GM18507 (cell line): ENCODE results near the gene MEIS2.

Source experiments
- DNase-seq: peaks from one replicate; pipeline ENCODE4 v3.0.0; 2011; ENCODE audit warnings: low read depth; ENCODE audit not compliant: insufficient read length; ENCODE audit errors: extremely low spot score
- FAIRE-seq: peaks from 2 replicates; lab custom pipeline; 2011; peaks lifted over from hg19 to GRCh38; lab: Jason Lieb, UNC

Gene MEIS2

DNA sequence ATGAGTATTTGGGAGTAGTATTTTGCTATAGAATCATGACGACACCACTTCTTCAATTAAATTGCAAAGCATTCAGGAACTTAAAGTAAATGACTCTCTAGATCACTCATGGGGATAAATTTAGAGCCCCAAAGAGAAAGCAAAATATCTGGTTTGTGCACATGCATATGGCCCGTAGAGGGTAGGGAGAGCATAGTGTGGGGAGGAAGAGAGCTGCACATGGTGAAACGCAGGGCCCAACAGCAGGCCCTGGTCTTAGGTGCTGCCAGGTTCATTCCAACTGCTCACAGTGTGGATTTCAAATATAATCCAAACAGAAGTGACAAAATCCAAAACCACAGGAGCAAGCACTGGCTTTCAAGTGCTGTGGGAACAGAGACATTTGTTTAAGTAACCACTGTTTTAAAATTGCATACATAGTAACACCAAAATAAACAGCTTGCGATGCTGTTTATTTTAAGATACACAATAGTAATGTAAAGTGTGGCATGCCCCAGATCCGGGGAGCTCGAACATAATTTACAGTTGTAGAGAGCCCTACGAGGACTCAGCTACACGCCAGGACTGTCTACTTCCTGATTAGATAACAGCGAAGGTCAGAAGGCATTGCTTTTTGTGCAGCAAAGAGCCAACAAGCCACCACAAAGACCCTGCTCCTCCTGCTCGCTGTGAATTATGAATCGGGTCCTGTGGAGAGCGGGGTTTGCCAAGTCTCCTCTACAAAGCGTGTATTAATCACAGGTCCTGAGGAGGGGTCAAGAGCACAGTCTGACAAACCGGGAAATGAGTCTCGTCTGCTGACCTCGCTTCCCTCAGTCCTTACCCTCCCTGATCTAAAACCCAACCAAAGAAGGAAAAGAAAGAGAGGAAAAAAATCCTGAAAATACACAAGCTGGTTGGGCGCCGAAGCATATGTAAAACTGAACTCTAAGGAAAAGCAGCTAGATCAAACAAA lies 80.6 kb downstream of the MEIS2 start:
- no peak for DNase-seq
- no peak for FAIRE-seq

DNA sequence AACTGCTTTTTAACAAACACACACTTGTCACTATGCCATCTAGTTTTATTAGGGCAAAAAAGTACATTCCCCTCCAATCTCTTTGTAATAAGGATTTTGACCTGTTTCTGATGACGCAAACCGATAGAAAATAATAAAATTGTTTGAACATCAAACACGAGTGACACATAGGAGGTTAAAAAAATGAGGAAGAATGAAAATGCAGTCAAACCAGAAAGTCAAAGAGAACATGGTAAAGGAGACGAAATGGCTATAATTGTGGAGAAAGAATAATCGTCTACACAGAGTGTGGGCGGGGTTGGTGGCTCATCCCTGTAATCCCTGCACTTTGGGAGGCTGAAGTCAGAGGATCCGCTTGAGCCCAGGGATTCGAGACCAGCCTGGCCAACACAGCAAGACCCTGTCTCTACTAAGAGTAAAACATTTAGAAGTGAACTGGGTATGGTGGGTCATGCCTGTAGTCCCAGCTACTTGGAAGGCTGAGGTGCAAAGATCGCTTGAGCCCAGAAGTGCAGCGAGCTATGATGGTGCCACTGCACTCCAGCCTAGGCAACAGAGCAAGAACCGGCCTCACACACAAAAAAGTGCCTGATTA lies 83.2 kb downstream of the MEIS2 start:
- no peak for FAIRE-seq
- DNase-seq, result no peak

DNA sequence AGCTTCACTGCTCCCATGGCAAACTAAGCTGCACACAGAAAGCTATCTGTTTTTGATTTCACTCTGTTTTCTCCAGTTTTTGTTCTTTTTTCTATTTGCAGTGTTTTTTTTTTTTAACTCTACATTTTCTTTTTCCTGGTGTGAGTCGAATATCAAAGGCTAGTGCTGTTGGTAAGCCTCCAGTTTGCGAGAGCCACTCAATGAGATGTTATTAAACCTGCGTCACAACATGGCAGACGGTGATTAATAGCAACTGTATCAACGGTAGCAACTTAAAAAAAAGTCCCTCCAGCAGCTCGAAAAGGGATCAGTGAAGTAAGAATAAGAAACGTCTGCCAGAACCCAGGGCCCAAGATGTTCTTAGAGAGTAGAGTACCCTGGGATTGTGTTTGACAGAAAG lies 84.1 kb downstream of the MEIS2 start:
- DNase-seq (no peak), FAIRE-seq (no peak)

DNA sequence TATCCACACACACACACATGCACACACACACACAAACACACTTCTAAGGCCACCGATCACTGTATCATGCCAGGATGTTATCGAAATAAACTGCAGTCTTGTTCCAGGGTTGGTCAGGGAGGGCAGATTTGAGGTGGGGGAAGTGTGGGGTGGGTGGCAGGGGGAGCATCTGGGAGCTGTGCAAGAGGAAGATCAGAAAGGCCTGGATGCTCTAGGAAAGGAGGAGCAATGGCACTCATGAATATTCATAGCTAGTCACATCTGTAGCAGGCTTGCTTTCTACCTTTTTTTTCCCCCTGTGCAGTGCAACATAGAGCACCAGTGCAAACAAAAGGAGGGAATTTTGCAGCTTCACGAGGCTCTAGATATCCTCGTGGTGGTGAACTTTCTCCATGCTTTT lies 84.9 kb downstream of the MEIS2 start:
- FAIRE-seq, result no peak
- no peak for DNase-seq

DNA sequence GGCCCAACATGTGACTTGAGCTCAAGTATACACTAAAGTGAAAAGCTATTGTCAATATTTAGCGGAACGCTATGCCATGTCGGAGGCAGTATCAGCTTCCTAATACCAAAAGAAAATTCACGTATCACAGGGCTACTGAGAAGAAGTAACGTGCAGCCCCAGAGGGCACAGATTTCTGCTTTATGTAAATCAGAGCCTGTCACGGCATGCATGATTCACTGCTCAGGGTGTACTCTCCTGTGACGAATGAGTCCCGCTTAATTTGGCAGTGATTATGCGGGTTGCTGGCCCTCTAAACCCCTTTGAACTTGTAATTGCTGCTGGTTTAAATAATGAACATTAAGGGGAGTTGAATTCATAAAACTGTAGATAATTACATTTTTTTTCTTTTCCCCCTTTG lies 85.3 kb downstream of the MEIS2 start:
- FAIRE-seq (no peak), DNase-seq (no peak)

DNA sequence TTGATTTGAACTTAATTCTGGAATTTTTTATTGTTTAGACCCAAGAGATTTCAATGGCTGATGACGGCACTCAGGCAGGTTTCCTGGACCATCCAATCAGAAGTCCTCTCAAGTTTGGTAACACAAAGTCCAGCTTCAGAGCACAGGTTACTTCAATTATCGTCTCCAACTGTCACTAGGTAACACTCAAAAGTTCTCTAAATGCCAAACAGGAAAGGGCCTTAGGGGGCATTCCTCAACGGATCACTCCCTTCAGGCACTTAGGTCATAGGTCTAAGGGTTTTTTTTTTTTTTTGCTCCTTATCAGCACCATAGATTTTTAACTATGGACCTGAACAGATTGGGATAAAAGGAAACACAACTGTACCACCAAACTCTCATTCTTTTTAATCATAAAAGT lies 85.8 kb downstream of the MEIS2 start:
- FAIRE-seq, result no peak
- no peak for DNase-seq

DNA sequence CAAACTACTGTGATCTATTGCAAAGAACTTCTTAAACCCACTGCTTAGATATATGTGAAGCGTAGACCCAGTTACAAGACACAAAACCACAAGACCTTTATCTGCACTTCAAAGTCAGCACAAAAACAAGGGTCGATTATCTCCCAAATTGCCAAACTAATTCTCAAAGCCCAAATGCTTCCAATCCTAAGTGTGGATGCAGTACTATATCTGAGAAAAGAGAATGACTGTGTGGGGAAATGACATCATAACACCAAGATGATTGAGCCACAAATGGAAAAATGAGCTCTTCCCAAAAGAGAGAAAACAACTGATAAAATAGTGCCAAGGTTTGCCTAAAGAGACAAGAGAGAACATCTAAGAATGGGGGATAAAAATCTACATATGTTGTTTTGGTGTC lies 86.2 kb downstream of the MEIS2 start:
- no peak for FAIRE-seq

DNA sequence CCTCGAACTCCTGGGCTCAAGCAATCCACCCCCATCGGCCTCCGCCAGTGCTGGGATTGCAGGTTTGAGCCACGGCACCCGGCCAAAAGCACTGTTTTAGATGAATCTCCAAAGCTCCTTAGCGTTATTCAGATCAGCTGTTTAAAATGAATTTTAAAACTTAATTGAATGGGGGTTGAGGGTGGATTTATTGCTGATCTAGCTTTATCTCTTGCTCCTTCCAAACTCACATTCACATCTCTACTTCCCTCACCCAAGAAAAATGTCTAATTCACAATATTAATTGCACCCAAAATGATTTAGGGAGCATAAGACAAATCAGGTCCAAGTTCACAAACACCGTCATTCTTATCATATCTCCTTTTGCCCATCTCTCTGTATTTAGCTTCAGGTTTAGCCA lies 89.8 kb downstream of the MEIS2 start:
- FAIRE-seq, result no peak
- DNase-seq, result no peak

More for the DNA sequence above, 86.2 kb downstream of the MEIS2 start:
- DNase-seq, result no peak

DNA sequence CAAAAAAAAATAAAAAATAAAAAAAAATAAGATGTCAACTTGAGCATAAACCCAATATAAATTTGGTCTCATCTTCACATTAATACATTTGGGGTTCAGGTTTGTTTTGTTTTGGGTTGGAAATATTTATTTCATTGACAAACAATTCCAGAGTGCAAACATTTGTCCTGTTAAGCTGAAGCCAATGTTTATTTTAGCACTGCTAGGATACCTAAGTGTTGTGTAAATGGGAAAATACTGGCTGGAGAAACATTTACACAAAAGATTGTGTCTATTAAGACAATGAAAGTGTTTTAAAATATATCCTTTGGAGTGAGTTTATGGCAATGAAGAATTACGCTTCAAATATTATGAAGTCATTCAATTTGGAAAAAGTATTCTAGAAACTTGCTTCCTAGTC lies 91.1 kb downstream of the MEIS2 start:
- FAIRE-seq (no peak), DNase-seq (no peak)

DNA sequence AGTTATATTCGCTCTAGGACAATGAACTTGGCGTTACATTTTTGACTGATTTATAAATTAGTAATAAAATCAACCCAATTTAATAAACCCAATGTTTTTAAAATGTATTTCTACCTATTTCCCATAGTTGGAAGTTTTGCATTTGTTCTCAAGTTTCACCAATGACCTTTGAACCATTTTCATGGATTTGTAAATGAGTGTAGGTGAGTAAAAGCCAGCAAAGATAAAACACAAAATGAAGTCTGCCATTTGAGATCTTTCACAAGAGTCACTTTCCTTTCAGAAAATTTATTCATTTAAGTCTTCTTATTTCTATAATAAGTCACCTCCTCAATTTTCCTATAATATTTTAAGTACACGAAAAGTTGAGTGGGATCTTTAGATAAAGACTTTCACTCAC lies 92.1 kb downstream of the MEIS2 start:
- no peak for FAIRE-seq
- no peak for DNase-seq

DNA sequence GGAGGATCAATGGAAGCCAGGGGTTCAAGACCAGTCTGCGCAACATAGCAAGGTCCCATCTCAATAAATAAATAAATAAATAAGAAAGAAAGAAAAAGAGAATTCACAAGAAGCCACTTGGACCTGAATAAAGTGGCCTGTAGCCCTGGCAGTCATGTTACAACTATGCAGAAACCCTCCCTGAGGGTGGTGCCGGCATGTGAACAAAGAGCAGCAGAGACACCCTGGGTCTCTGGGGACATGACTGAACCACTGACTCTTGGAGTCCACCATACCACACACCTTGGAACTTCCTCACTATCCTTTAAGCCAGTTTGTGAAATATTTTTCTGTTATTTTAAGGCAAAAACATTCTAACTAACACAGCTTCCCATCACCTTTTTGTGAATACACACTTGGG lies 93.0 kb downstream of the MEIS2 start:
- no peak for FAIRE-seq
- DNase-seq, result no peak

DNA sequence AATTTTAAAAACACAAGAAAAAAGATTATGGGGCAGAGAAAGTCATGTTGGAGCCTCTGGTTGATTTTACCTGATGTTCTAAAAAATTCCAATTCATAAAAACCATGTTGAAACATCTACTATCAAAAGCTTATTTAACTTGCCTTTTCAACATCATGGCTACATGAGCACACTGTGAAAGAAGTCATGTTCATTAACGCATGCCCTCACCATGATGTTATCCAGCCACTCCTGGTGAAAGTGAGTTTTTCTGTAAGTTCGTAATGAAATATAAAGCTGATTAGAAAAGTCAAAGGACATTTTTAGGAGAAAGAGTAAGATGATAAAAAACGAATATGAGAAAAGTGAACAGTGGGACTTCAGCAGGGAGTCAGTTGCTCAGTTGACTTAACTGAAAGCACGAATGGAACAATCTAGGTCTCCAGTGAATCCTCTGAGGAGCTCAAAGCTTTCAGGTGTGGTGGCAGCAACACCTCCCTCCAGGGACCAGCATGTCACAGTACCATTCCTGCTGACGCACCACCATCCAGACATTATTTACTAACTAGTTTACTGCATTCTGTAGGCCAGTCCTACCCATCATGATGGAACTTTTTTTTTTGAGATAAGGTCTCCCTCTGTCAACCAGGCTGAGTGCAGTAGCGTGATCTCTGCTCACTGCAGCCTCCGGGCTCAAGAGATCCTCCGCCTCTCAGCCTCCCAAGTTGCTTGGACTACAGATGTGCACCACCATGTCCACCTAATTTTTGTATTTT lies 95.2 kb downstream of the MEIS2 start:
- DNase-seq (no peak), FAIRE-seq (no peak)

DNA sequence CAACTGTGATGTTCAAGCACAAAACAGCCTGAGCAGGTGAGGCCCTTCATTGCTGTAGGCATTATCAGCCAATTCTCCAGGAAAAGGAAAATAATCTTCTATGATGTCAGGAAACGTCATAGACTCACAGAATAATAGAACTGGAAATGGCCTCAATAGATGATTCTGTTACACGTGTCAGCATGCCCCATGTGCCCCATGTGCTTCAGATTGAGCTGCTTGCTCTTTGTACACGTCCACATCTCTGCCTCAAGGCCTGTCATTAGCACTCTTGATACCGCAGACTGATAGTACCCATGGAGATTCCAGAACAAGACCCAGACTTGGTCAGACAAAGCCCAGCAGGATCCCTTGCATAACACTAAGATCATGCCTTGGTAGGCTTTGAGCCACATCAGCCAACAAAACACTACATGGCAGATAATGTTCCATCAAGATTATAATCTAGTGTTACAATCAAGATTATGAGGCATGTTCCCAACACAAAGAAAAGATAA lies 95.9 kb downstream of the MEIS2 start:
- FAIRE-seq, result no peak

DNA sequence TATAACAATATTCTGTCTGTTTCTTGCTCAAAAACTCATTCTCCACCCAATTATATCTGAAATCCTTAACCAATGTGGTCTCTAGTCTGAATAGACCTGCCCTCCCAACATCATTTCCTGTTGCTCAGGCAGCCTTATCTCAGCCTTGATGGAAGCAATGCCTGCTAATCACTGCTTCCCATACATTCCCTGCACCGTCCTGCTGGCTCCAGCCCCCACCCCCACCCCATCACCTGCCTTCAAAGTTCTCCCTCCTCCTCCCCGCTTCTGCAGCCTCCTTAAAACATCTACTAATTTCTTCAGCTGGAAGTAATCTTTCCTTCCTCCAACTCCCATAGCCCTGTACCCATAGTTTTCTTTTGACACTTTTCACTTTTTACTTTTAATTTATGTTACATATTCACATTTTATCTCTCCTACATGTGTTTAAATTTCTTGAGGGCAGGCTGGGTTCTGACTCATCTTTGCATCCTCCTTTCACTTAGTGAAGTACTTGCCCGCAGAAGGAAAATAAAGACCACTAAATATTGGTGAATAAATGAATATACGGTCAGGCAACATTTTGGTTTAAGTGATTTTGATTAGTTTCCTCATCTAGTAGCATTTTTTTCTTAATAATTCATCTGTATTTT lies 98.2 kb downstream of the MEIS2 start:
- FAIRE-seq, result no peak
- no peak for DNase-seq

More for the DNA sequence above, 95.9 kb downstream of the MEIS2 start:
- DNase-seq, result no peak

DNA sequence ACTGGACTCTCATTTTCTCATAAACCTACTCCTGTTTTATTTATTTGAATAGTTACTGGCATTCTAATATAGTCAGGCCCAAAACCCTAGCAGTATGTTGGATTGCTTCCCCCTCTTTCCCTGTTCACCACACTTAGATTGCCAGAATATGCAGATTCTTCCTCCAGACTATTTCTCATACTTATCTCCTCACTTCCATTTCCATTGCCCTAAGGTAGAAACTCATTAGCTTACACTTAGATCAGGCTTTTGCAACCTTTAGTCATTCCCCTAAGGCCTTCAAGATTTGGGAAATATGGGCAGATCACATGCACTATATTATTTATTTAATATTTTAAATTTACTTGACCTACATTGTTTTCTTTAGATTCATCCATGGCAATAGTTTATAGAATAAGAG lies 98.9 kb downstream of the MEIS2 start:
- FAIRE-seq (no peak), DNase-seq (no peak)

DNA sequence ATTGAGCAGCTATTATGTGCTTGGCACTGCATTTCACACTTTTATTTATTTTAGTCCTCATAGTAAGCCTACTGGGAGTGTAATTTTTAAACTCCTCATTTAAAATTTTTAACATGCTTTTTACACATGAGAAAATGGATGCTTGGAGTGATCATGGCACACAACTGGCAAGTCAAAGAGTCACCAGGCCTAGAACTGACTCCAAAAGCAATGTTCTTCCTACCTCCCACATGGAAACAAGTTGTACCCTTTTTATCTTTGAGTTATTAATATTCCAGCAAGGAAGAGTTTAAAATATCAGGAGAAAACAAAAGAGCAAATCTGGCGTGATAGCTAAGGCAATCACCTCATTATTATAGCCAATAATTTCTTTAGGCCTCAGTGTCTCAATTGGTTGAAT lies 100.6 kb downstream of the MEIS2 start:
- FAIRE-seq (no peak), DNase-seq (no peak)

DNA sequence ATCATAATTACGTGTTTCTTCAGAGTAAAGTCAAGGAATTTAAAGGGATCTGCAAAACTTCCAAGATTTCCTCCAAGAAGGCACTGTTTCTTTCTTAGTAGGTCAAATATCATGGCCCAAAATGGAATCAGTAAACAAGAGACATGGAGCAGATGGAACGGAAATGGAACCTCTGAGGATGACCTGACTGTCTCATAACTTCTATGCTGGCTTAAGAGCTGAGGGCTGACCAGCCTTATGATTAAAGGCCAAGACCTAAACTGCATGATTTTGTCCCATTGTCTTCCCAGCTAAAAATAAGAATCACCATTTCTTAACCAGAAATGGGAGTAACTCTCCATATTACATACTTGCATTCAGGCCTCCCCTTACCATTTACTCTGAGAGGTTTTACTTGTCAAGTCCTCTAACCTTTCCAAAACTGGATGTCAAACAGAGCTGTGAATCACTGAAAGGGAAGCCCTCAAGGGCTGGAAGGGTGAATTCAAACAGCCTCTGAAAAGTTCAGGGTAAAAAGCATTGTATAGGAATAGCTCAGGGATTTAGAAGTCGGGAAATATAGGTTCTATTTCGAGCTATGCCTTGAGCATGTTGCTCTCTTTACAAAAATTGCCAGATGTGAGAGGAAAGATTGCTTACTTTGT lies 103.7 kb downstream of the MEIS2 start:
- DNase-seq (no peak), FAIRE-seq (no peak)

DNA sequence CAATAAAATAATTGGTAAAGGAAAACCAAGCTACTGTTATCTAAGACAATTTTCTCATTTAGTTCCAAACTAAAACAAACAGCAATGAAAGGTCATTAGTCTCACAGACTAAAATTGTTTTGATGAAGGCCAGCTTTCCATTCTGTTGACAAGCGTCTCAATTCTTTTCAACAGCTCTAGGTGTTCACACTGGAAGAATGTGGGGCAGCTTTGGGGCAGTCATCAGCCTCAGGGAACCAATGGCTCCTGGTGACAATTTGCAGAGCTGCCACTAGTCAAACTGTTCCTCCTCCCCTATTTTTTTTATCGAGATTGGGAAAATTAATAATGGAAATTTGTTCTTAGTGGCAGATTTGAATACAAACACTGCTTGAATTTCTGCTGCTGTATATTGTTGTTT lies 104.2 kb downstream of the MEIS2 start:
- DNase-seq (no peak), FAIRE-seq (no peak)

DNA sequence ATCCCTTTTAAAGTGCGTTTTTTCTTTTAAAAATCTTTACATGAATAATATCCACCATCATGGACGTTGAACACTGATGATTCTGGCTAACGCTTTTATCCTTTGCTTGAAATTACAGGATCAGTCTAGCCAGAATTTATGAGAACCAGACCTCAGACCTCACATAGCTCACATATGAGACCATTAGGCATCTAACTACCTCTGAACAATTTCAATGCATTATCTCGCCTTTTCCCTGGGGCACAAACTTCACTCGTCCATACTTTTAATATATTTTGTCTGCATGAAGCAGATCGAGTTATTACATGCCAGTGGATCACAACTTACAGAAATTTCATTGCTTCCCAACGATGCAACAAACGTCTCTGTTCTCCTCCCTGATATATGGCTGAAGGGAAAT lies 105.6 kb downstream of the MEIS2 start:
- DNase-seq (no peak), FAIRE-seq (no peak)
